H1 (cell line): ENCODE measurements around the gene PRPF4. TPM values are rescaled to one million over a fixed set of nuclear protein-coding genes. Genes with fewer than 3 reads are reported as not detected.

ENCODE experiments used
- CTCF ChIA-PET: fragments of 300-600 bp; sonication (Branson Sonifier 250); formaldehyde crosslinking; loops from one replicate; lab custom pipeline; 2021; ENCODE audit not compliant: partially characterized antibody; lab: Charles Lee
- POLR2A ChIA-PET: fragments of 300-600 bp; sonication (Branson Sonifier 250); formaldehyde crosslinking; loops from one replicate; lab custom pipeline; 2021; ENCODE audit warnings: inconsistent platforms; ENCODE audit not compliant: partially characterized antibody; lab: Charles Lee
- DNase-seq, 2 experiments: peaks; one replicate each; pipeline versions ENCODE4 v3.0.0 to v3.0.0-alpha.2; 2010 to 2022; ENCODE audit warnings: low spot score in 2 of 2, low read depth in 1 of 2, mixed read lengths in 1 of 2
- FAIRE-seq: peaks from 2 replicates; lab custom pipeline; 2011; peaks lifted over from hg19 to GRCh38; lab: Jason Lieb, UNC
- H2AFZ ChIP-seq: 2 replicates; pipeline ENCODE4 v1.8.1; 2012; ENCODE audit warnings: low read length, inconsistent platforms
- H2AK5ac ChIP-seq: 2 replicates; pipeline ENCODE4 v1.6.1; 2013; ENCODE audit warnings: low read depth, low read length
- H2BK120ac ChIP-seq: replicated peaks from 2 replicates; pipeline ENCODE3; 2013; ENCODE audit warnings: low read depth, low read length, inconsistent platforms
- H2BK12ac ChIP-seq: 2 replicates; pipeline ENCODE4 v1.6.1; 2013; ENCODE audit warnings: low read depth, low read length
- H2BK15ac ChIP-seq: 2 replicates; pipeline ENCODE4 v1.6.1; 2013; ENCODE audit warnings: low read length
- H2BK20ac ChIP-seq: 2 replicates; pipeline ENCODE4 v1.6.1; 2013; ENCODE audit warnings: low read length
- H2BK5ac ChIP-seq: 2 replicates; pipeline ENCODE4 v1.6.1; 2013; ENCODE audit warnings: low read depth, low read length
- H3K14ac ChIP-seq: 2 replicates; pipeline ENCODE4 v1.6.1; 2013; ENCODE audit warnings: inconsistent platforms; ENCODE audit not compliant: insufficient read length
- H3K18ac ChIP-seq: 2 replicates; pipeline ENCODE4 v1.6.1; 2013; ENCODE audit warnings: low read length; ENCODE audit errors: extremely low read depth
- H3K23ac ChIP-seq: 2 replicates; pipeline ENCODE4 v1.6.1; 2013; ENCODE audit warnings: inconsistent platforms; ENCODE audit not compliant: insufficient read length
- H3K23me2 ChIP-seq: 2 replicates; pipeline ENCODE4 v1.6.1; 2013; ENCODE audit warnings: low read depth, low read length
- H3K27ac ChIP-seq: 2 replicates; pipeline ENCODE4 v1.6.1; 2011; ENCODE audit warnings: low read depth, low read length, inconsistent platforms
- H3K27me3 ChIP-seq, 4 experiments: replicated peaks in 1 of 4; 1 replicate in 1 of 4; 2 replicates in 3 of 4; pipeline versions ENCODE4 v1.6.1 to v1.8.1; 2011 to 2013; ENCODE audit warnings: low read length in 3 of 4, mild to moderate bottlenecking in 3 of 4, inconsistent platforms in 2 of 4, mixed read lengths in 2 of 4, moderate library complexity in 1 of 4; ENCODE audit not compliant: control insufficient read depth in 3 of 4, insufficient read depth in 3 of 4; ENCODE audit errors: extremely low read depth in 1 of 4
- H3K36me3 ChIP-seq, 4 experiments: 2 replicates each; pipeline versions ENCODE4 v1.6.1 to v1.8.1; 2011 to 2013; ENCODE audit warnings: mild to moderate bottlenecking in 4 of 4, low read length in 3 of 4, moderate library complexity in 2 of 4, control low read depth in 1 of 4, inconsistent platforms in 1 of 4; ENCODE audit not compliant: insufficient read depth in 4 of 4, control insufficient read depth in 2 of 4
- H3K4ac ChIP-seq: replicated peaks from 2 replicates; pipeline ENCODE3; 2013; ENCODE audit warnings: low read length, low read depth, mixed read lengths, inconsistent platforms; ENCODE audit not compliant: insufficient read length
- H3K4me1 ChIP-seq, 4 experiments: replicated peaks in 1 of 4; 1 replicate in 1 of 4; 2 replicates in 3 of 4; pipeline versions ENCODE4 v1.6.1 to v1.8.1; 2011 to 2013; ENCODE audit warnings: low read length in 3 of 4, inconsistent platforms in 2 of 4, mixed read lengths in 1 of 4; ENCODE audit not compliant: insufficient read depth in 4 of 4, control insufficient read depth in 3 of 4
- H3K4me2 ChIP-seq, 2 experiments: 2 replicates each; pipeline versions ENCODE4 v1.6.1 to v1.8.1; 2011 to 2013; ENCODE audit warnings: low read depth in 2 of 2, low read length in 2 of 2, control low read depth in 1 of 2, inconsistent platforms in 1 of 2, mild to moderate bottlenecking in 1 of 2; ENCODE audit not compliant: insufficient read depth in 1 of 2
- H3K4me3 ChIP-seq, 4 experiments: fragments of 200-600, 300-600 bp in 1 of 4; sonication (generic), shearing (Covaris generic), sonication (Bioruptor Twin) in 1 of 4; 2 replicates each; pipeline versions ENCODE4 v1.5.1 to v1.8.1; 2011 to 2016; ENCODE audit warnings: low read length in 4 of 4, low read depth in 3 of 4, control low read depth in 2 of 4, inconsistent platforms in 2 of 4, mild to moderate bottlenecking in 2 of 4, mixed read lengths in 1 of 4, moderate library complexity in 1 of 4; ENCODE audit not compliant: insufficient read depth in 2 of 4; ENCODE audit errors: extremely low read depth in 1 of 4
- H3K56ac ChIP-seq: replicated peaks from 2 replicates; pipeline ENCODE3; 2013; ENCODE audit warnings: low read depth, mild to moderate bottlenecking, mixed read lengths, low read length, inconsistent platforms; ENCODE audit not compliant: insufficient read length
- H3K79me1 ChIP-seq: 2 replicates; pipeline ENCODE4 v1.6.1; 2013; ENCODE audit warnings: low read depth, low read length, control low read depth
- H3K79me2 ChIP-seq, 2 experiments: 2 replicates each; pipeline versions ENCODE4 v1.6.1 to v1.8.1; 2012 to 2013; ENCODE audit warnings: low read length in 2 of 2, mild to moderate bottlenecking in 2 of 2, inconsistent platforms in 1 of 2; ENCODE audit not compliant: insufficient read depth in 2 of 2, control insufficient read depth in 1 of 2
- H3K9ac ChIP-seq, 4 experiments: replicated peaks in 1 of 4; 1 replicate in 1 of 4; 2 replicates in 3 of 4; pipeline versions ENCODE4 v1.6.1 to v1.8.1; 2011 to 2013; ENCODE audit warnings: low read depth in 3 of 4, low read length in 3 of 4, control low read depth in 2 of 4, mild to moderate bottlenecking in 2 of 4, moderate library complexity in 2 of 4, inconsistent platforms in 1 of 4; ENCODE audit errors: extremely low read depth in 1 of 4
- H3K9me3 ChIP-seq, 2 experiments: 2 replicates each; pipeline versions ENCODE4 v1.6.1 to v1.8.1; 2012 to 2013; ENCODE audit warnings: mild to moderate bottlenecking in 2 of 2, moderate library complexity in 2 of 2, control low read depth in 1 of 2, inconsistent platforms in 1 of 2, low read depth in 1 of 2, low read length in 1 of 2, mixed read lengths in 1 of 2; ENCODE audit not compliant: insufficient read depth in 2 of 2
- H4K20me1 ChIP-seq, 2 experiments: replicated peaks in 1 of 2; 2 replicates each; pipeline versions ENCODE3 to v1.8.1; 2011 to 2013; ENCODE audit warnings: inconsistent platforms in 2 of 2, low read length in 2 of 2, mild to moderate bottlenecking in 1 of 2; ENCODE audit not compliant: insufficient read depth in 2 of 2, control insufficient read depth in 1 of 2
- H4K5ac ChIP-seq: 2 replicates; pipeline ENCODE4 v1.6.1; 2013; ENCODE audit warnings: low read length, low read depth, mixed read lengths, inconsistent platforms; ENCODE audit not compliant: insufficient read length
- H4K8ac ChIP-seq: 2 replicates; pipeline ENCODE4 v1.8.0; 2013; ENCODE audit warnings: mild to moderate bottlenecking, moderate library complexity, low read length, inconsistent platforms; ENCODE audit not compliant: insufficient read depth; ENCODE audit errors: extremely low read depth
- H4K91ac ChIP-seq: replicated peaks from 2 replicates; pipeline ENCODE3; 2013; ENCODE audit warnings: low read length, mixed read lengths, inconsistent platforms; ENCODE audit not compliant: insufficient read length
- BCL11A ChIP-seq, 2 experiments: IDR thresholded peaks; one replicate each; pipeline ENCODE4 v1.6.1; 2011; ENCODE audit warnings: low read depth in 2 of 2, low read length in 2 of 2, mild to moderate bottlenecking in 2 of 2
- CHD2 ChIP-seq: IDR thresholded peaks from 2 replicates; pipeline ENCODE4 v1.6.1; 2012; ENCODE audit warnings: low read length, improper control_type of control experiment
- HDAC6 ChIP-seq: IDR thresholded peaks from one replicate; pipeline ENCODE4 v1.7.1; 2012; ENCODE audit warnings: low read depth, mild to moderate bottlenecking, inconsistent platforms, low read length, moderate library complexity
- KDM4A ChIP-seq: IDR thresholded peaks from one replicate; pipeline ENCODE4 v1.7.1; 2012; ENCODE audit warnings: low read depth, mild to moderate bottlenecking, moderate library complexity, low read length, inconsistent platforms; ENCODE audit not compliant: severe bottlenecking
- NANOG ChIP-seq: IDR thresholded peaks from 2 replicates; pipeline ENCODE4 v1.6.1; 2011; ENCODE audit warnings: low read length, low read depth, mild to moderate bottlenecking, inconsistent platforms; ENCODE audit not compliant: insufficient read depth, poor library complexity, severe bottlenecking
- POLR2AphosphoS5 ChIP-seq: IDR thresholded peaks from 2 replicates; pipeline ENCODE4 v1.6.1; 2011; ENCODE audit warnings: low read depth, low read length
- SP2 ChIP-seq: IDR thresholded peaks from 2 replicates; pipeline ENCODE4 v1.6.1; 2012; ENCODE audit warnings: mild to moderate bottlenecking, low read length, inconsistent platforms
- SP4 ChIP-seq: IDR thresholded peaks from 2 replicates; pipeline ENCODE4 v1.6.1; 2012; ENCODE audit warnings: low read length, inconsistent platforms
- ZNF274 ChIP-seq: IDR thresholded peaks from 2 replicates; pipeline ENCODE4 v1.7.0; 2012; ENCODE audit warnings: low read length, borderline replicate concordance; ENCODE audit errors: extremely low read depth
- WGBS, 2 experiments: shearing (Covaris generic) in 1 of 2; methylation state at CpG; one replicate each; pipeline versions ENCODE4 v1.1.6 to v1.1.7; 2013 to 2015; ENCODE audit warnings: low lambda C conversion rate in 2 of 2, mixed read lengths in 2 of 2, inconsistent platforms in 1 of 2, low coverage in 1 of 2, missing lambda C conversion rate in 1 of 2; ENCODE audit not compliant: insufficient replicate concordance in 2 of 2, insufficient coverage in 1 of 2, insufficient read length in 1 of 2; ENCODE audit errors: extremely low coverage in 1 of 2, missing lambda C conversion rate in 1 of 2; 5-methylcytosine and 5-hydroxymethylcytosine counted together
- polyA plus RNA-seq, 7 experiments: library from polyadenylated mRNA; depleted of rRNA in 3 of 7; stranded (reverse) in 5 of 7; unstranded in 2 of 7; fragments of >200 nt in 5 of 7; fragments of 200-250 nt in 2 of 7; gene quantifications; 1 replicate in 5 of 7; 2 replicates in 1 of 7; 4 replicates in 1 of 7; pipeline versions ENCODE4 v1.2.1 to v1.2.3, GENCODE V29; 2011 to 2013; ENCODE audit warnings: missing spikeins in 2 of 7, mixed read lengths in 2 of 7
- total RNA-seq: library from RNA; stranded (reverse); fragmentation: NEBNext Ultra II Directional; extraction: Animal tissue kit (Norgen Biotek cat#: 25700); gene quantifications from 2 replicates; pipeline ENCODE4 v1.2.1, GENCODE V29; 2021

The PRPF4 gene
- total and polyA plus RNA-seq, 2 of the 8 experiments (the other 6 are each of a cell fraction or from before 2014, with no cell fraction given) = 15.2 to 33.4 TPM

GRCh38 chr9:113258282-113258681 lies 17.2 kb upstream of the PRPF4 start:
- POLR2A ChIA-PET = interaction anchor here (2.8 kb wide), 1 partner anchor 17 kb away, joined by 9 read pairs; the partner anchor contains the start of genes CDC26 and PRPF4

More at GRCh38 chr9:113258282-113258681, 17.2 kb upstream of the PRPF4 start:
- no peak overlapping the region for H2BK5ac ChIP-seq
- FAIRE-seq (no peak), DNase-seq (no peak)
- no peak overlapping the region for H2BK15ac ChIP-seq
- H3K4me3 ChIP-seq = no peak overlapping the region
- H4K20me1 ChIP-seq = no peaks in the 10 kb centered on the region
- H3K27me3 ChIP-seq = no peaks in the 10 kb centered on the region
- no peak overlapping the region for H3K23ac ChIP-seq
- no peak overlapping the region for H4K91ac ChIP-seq
- CTCF ChIA-PET = interaction anchor here (1.5 kb wide), 1 partner anchor 16 kb away, joined by 4 read pairs; the partner anchor contains the start of genes CDC26 and PRPF4
- no peak overlapping the region for H2BK12ac ChIP-seq
- no peaks in the 10 kb centered on the region for H3K9me3 ChIP-seq
- H2AFZ ChIP-seq = no peak overlapping the region
- H4K5ac ChIP-seq = no peak overlapping the region
- H2BK20ac ChIP-seq = no peak overlapping the region
- no peaks in the 10 kb centered on the region for H3K79me2 ChIP-seq
- no peak overlapping the region for H3K4me2 ChIP-seq
- no peak overlapping the region for H3K27ac ChIP-seq
- TF ChIP-seq POLR2AphosphoS5 (no peak), NANOG (no peak), HDAC6 (no peak), KDM4A (no peak), CHD2 (no peak), BCL11A (IDR thresholded peaks at IDR 0.05; ENCODE audit: low read depth in 2 of 2, low read length in 2 of 2) (no peak), SP4 (no peak), ZNF274 (no peak), SP2 (no peak)
- TF ChIP-seq, all 59 proteins: peak for 0
- 94% methylated on average over 1 of the region's 1 CpG; no CpG with 5 or more reads in 1 of the 2 experiments for WGBS, 2 experiments
- Histone ChIP-seq H3K36me3 (peaks cover 3 to 20% (median 12%) of the 10 kb centered on the region in 4 experiments; a peak in 7 of 8 replicates), H2BK120ac (no peak overlapping the region), H3K14ac (no peak overlapping the region), H3K4me1 (no peaks in the 10 kb centered on the region), H3K4ac (no peak overlapping the region), H3K56ac (no peak overlapping the region), H3K23me2 (no peaks in the 10 kb centered on the region), H4K8ac (no peak overlapping the region), H3K18ac (no peak overlapping the region), H2AK5ac (no peak overlapping the region), H3K79me1 (no peaks in the 10 kb centered on the region; the same call in 1 of the 2 replicates), H3K9ac (no peak overlapping the region)
